Stimulated activated CD8-positive, alpha-beta memory T cell treated with anti-CD3 and anti-CD28 coated beads, Interleukin-12 subunit alpha, Interleukin-12 subunit beta, amount 100 ng/mL, for 1 hour (primary cell): Measurements from ENCODE around the gene CALCOCO2.
A peak's percentile ranks its signal among the peaks of the same experiment; 100 is the strongest.
"Not testable (repeated sequence)": the region's sequence is repeated elsewhere in the genome, so short reads cannot be mapped to it uniquely, and the experiment has no call there.

Experiments
- DNase-seq: peaks from one replicate; pipeline ENCODE4 v3.0.0-alpha.2; 2020; ENCODE audit warnings: low read depth

Gene CALCOCO2, protein sequence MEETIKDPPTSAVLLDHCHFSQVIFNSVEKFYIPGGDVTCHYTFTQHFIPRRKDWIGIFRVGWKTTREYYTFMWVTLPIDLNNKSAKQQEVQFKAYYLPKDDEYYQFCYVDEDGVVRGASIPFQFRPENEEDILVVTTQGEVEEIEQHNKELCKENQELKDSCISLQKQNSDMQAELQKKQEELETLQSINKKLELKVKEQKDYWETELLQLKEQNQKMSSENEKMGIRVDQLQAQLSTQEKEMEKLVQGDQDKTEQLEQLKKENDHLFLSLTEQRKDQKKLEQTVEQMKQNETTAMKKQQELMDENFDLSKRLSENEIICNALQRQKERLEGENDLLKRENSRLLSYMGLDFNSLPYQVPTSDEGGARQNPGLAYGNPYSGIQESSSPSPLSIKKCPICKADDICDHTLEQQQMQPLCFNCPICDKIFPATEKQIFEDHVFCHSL

DNA sequence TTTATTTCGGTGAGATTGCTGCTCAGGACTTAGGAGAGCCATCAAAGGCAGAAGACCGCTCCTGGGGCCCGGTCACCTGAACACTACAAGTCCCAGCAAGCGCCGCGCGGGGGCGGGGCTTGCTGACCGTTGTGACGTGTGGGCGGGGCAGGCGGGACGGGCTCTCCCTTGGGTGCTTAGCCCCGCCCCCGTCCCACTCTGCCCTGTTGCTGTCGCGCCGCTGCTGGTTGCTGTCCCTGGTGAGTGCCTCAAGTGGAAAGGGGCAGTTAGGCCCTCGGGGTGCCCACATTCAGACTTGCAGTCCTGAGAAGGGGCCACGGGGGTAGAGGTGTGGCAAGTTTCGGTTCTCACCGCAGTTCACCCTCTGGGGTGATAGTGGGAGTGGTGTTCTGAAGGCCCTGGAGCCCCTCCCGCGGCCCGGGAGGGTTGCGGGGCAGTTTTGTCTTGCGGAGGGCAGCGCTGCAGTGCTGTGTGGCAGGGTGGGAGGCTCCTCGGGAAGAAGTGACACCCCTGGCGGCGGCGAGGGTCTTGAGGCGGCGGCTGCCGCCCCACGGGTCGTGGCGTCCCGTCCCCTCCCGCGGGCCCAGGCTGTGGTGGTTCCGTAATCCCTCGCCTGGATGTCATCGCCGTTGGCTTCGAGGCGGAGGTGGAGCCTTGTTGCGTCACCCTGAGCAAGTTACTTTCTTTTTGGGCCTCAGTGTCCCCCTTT, at the start of gene CALCOCO2:
Gene CALCOCO2 (plus strand): TSS at position 196 of the 709 bp plus-strand sequence. CDS start 10,673 bp downstream, outside the sequence.
- peak; percentile 79 for DNase-seq

DNA sequence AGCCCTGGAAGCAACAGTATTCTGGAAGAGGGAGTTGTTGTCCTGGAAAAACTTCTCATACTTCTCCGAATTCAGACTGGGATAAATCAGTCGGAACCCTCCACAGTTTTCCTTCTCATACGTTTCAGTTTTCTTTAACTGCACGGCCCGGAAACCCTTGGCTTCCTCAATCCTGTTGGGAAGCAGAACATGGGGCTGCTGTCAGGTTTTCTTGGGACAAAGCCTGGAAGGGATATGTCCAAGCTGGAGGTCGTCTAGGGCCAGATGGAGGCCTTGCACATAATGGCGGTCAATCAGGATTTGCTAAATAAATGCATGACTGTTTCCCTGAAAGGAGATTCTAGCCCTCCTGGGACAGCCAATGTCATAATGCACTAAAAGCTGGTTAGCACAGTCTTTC, 43.0 kb upstream of the CALCOCO2 start:
- DNase-seq = no peak

DNA sequence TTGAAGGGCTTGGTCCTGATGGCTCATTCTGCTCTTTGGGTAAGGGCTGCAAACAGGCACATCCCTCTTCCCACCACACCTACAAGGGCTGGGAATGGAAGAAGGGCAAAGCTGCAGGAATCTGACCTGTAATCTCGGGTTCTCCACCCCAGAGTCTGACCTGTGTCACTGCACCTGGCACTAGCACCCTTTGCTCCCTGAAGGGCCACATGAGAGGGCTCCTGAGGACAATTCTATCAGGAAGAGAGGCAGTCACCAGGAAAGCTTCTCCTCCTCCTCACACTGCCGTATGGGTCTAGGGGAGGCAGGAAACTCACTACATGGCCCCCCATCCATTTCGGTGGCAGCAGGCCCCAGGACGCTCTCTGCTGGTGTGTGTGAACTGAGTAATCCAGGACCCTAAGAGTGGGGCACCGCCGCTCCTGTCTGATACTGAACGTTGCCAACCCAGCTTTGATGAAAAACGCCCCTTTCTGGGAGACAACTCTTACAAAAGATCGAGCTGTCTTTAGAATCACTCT, 40.2 kb upstream of the CALCOCO2 start:
- no peak for DNase-seq

DNA sequence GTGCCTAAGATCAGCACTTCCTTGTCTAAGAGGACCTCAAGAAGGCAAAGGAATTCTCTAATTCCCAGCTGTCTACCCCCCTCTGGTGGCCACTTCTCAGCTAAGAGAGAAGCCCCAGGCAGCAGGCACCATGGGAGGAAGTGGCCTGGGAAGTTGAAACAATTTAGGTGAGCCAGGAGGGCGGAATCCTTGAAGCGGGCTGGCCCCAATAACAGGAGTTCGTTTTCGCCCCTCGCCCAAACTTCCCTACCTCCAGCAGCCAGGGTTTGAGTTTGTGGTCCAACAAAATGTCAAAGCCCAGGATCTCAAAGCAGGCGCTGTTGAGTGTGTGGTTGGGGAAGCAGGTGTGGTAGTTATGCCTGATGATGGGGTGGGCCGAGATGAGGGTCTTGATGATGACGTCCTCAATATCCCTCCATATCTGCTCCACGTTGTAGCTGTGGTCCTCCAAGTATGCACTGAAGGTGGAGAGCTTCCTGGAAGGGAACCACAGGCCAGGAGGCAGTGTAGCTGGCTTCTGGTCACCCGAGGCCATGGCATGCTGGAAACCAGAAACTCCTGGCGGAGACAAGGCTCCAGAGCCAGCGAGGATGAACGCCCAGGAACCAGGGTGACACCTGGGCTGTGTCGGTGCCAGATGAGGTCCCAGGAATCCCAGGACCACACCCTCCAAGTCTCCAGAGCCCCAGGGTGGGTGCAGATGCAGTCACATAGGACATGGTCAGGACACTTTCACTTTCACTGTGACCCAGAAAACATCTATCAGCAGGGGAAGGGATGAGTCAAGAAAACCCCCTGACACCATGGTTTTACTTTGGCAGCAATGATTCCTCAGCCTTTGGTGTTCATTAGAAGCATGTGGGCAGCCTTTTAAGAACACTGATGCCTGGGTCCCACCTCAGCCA, 39.5 kb upstream of the CALCOCO2 start:
- no peak for DNase-seq

DNA sequence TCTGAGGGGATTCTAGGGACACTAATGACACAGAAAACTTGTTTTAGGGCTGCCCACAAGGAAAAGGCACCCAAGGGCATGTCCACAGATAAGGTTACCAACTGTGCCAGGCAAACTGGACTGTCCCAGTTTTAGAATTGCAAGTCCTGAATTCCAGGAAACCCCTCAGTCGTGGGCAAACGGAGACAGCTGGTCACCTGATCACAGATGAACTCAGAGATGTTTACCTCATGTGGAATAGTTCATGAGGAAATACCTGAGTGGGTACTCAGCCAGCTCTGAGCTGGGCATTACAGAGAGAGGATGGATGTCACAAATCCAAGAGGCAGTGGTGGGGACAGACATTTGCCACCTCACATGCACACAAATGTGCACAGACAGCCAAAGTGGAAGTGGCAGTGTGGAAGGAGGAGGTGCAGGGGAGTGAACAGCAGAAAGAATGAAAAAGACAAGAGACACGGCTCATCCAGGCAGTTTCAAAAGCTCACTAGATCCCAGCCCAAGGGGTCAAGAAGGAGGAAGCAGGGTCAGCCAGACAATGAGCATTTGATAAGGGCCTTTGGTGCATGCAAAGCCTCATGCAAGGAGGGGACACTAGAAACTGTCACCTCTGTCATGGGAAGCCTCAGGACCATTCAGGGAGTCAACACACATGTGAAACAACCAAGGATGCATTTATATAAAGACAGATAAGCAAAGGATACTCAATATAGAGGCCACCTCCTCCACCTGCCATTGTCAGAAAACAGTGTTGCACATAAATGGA, 38.6 kb upstream of the CALCOCO2 start:
- no peak for DNase-seq

DNA sequence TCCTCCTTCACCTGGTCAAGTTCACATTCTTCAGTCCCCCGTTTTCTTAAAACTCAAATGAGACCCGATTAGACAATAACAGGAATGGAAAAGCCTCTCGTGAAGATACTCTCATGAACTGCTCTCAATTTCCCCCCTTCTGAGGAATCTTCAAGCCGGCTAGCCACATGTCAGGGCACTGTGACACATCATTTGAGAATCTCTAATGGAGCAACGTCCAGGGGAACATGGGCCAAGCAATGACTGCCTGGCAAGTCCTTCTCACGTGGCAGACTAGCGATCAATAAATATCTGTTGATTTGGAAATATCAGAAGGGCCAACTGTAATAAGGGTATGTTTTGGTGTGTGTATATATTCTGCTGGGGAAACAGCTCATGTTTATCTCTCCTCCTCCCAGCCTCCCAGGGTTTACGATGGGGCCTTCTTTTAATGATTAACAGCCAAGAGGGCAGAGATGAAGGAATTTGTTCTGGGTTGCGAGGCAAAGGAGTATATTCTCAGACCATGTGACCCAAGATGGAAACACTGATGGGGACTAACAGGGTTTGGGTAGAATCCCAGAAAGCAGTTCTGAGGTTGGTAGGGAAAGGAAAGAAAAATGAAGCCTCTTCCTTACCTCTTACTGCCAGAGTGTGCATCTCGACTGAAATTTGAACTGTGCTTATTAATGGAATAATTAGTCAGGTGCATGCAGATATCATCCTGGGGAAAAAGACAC, 35.2 kb upstream of the CALCOCO2 start:
- DNase-seq = no peak

DNA sequence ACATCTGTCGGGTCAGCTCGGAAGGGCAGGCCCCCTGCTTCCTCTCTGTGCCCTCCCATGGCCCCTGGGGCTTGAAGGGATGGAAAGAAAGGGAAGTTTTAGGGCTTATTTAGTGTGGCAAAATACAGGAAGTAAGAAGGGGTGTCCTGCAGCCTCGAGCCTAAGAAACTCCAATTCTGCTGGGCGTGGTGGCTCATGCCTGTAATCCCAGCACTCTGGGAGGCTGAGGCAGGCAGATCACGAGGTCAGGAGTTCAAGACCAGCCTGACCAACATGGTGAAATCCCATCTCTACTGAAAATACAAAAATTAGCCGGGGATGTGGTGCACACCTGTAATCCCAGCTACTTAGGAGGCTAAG, 34.7 kb upstream of the CALCOCO2 start:
- DNase-seq = not testable (repeated sequence)

DNA sequence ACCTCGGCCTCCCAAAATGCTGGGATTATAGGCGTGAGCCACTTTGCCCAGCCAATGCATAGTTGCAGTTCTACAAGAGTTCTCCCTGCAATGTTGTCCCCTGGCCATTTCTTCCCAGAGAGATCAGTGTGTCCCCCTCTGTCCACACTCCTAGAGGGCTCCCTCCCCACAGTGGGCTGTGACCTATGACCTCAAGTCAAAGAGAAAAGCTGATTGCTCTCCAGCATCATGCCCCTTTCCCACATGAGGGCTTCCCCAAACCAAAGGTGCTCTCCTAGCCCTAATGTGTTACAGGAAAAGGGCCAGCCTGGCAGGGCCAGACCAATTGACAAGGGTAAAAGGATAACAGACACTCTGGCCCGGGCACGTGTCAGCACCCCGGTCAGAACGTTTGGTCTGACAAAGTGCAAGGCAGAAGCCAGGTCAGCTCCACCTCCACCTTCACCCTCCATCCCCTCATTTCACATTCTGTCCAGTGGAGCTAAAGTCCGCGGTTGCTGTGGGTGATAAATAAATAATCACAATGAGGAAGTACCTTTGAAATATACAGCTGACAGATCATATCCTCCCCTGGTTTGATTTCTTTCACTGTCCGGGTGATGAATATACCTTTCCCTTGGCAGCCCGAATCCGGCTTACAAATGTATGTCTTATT, 31.6 kb upstream of the CALCOCO2 start:
- DNase-seq = no peak

DNA sequence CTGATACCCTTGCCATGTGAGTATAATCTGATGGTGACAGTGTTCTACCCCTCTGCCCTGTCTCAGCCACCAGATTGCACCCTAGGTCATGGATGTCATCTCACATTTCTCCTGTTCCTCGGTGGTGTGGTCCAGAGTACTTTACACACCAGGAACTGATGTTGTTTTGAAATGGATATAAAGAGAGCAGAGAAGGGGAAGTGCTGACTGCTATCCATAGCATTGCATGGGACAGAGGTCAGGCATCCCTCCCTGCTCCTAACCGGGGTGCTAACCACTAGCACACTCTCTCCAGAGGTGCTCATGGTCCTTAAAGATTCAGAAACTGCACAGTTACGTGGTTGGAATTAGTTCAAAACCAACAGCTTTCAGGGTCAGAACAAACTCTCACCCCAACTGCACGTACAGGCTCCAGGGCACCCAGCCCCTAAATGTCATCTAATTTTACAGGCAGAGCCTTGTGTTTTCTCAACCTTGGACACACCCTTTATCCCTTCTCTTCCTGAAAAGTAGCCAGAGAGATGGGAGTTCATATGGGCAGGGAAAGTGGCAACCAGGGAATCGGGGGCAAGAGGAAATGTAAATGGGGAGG, 30.1 kb upstream of the CALCOCO2 start:
- no peak for DNase-seq

DNA sequence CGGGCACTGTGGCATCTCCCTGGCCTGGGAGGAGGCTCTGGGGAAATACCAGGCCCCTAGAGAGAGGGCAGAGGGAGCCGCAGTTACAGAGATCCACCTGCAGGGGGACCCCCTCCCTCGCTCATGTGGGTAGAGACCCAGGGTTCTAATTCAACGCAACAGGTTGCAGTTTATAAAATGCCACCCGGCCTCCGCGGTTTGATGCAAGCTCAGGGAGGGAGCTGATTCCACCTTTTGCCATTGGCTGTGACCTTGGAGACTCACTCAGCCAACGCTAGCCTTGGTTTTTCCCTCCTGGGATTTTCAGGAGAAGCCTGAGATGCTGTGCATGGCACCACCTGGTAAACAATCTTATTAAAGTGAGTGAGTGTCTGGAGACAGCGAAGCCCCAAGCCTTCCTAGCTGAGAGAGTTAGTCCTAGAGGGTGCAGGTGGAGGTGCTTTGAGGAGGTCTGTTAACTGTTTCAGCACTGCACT, 25.9 kb upstream of the CALCOCO2 start:
- DNase-seq = peak; percentile 39

DNA sequence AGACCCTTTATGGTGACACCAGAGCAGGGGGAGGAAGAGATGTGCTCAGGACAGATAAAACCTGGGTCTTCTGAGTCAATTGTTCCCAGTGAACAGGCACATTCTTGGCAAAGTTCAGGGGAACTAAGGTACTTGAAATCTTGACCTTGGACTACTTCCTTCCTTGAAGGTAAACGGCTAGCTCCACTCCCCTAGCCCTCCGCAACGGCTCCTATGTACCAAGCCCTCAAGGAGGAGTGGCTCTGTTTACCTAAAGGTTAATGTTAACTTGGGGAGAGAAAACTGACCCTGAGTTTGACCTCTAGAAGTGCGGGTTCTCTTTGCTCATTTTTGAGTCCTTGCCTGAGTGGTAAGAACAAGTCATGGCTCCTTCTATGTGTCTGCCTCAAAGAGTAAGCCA, 21.7 kb upstream of the CALCOCO2 start:
- no peak for DNase-seq

DNA sequence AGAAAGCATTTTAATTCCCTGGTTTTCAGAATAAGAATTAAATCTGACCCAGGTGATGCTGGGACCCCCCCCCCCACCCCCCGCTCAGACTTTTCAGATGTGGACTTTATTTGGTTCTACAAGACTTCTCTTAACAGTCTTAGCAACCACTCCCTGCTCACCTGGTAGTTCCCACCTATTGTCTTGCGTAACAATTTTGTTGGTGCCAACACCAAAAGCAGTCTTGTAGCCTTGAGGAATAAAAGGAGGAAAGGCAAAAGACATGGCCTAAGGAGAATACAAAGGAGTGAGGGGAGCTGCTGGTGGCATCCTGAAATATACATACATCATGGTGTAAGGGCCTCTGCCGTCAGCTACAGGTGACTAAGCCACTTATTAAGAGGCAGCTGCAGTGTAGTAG, 18.8 kb upstream of the CALCOCO2 start:
- no peak for DNase-seq

DNA sequence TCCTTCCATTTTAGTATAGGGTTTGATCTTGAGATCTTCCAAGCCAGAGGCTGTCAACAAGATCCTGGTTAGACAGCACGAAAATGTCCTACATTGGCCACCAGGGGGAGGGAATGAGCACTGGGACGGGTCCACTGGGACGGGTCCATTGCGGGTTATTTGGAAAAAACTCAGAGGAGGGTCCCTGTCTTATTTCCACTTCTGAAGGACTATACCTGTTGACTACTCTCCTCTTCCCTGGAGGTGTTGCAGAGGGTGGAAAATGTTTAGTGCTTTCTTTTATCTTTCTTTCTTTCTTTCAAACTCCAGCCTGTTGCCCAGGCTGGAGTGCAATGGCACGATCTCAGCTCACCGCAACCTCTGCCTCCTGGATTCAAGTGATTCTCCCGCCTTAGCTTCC, 16.3 kb upstream of the CALCOCO2 start:
- peak; percentile 49 for DNase-seq

DNA sequence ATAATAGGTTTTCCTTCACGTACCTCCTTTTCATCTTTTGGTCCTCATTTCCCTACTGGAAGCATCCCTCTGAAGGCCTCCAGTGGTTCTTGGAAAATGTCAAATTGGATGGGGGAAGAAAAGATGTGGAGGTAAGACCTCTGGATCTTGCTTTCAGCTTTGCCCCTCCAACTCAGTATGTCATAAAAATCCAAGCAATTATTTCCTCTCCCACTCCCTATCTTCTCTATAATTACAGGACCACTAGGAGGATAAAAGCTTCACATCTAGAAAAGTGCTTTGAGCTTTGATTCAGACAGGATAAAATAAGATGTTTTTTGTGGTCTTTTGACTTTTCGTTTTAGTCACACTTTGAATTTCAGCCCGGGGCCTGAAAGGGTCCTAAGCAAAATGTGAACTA, 15.5 kb upstream of the CALCOCO2 start:
- DNase-seq = no peak

DNA sequence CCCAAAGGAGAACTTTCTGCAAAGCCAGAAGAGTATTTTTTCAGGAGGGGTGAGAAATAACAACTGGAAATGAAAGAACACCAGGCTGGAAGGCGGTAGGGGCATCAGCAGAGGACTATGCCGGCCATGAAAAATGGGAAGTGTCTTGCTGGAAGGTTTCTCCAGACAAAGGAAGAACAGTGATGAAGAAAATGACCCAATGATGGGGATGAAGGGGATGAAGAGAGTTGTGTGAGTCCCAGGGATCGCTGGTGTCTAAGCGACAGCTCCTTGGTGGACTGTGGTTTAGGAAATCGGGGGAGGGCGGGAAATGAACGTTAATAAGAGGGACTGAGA, 14.4 kb upstream of the CALCOCO2 start:
- no peak for DNase-seq

DNA sequence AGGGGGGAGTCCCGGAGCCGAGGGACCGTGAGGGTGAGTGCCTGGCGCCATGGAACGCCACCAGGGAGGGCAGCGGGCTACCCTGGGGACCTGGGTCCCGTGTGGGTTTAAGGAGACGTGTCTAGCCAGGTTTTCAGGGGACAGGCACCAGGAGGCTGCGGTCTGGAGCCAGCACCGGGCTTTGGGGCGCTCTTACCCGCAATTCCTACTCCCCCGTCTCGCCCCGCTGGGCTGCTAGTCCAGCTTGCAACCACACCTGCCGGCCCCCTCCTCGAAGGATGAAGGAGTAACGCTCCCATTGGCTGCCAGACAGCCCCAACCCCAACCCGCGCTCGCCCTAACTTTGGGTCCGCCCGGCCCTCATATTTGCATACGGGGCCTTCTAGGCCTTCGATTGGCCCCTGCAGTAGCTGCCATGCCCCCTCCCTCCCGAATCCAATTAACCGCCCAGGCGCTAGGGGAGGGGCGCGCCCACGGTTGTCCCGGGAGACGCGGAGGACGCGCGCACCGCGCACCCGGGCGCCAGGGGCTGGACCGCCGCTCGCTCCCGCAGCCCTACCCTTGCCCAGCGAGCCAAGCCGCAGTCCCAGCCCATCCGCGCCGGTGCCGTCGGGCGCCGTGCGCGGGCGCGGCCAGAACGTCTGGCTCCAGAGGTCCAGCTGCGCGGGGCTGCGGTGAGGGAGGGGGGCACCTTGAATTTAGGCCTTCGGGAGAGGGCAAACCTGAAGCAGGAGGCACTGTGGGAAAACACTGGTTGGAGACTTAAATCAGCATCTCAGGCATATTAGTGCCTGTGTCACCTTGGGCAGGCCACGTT, 13.9 kb upstream of the CALCOCO2 start, which contains the start of gene TTLL6:
Gene TTLL6 (minus strand): TSS at position 456 of the 817 bp plus-strand sequence. CDS start 157 bp downstream, at position 299.
- DNase-seq = peak; percentile 47

DNA sequence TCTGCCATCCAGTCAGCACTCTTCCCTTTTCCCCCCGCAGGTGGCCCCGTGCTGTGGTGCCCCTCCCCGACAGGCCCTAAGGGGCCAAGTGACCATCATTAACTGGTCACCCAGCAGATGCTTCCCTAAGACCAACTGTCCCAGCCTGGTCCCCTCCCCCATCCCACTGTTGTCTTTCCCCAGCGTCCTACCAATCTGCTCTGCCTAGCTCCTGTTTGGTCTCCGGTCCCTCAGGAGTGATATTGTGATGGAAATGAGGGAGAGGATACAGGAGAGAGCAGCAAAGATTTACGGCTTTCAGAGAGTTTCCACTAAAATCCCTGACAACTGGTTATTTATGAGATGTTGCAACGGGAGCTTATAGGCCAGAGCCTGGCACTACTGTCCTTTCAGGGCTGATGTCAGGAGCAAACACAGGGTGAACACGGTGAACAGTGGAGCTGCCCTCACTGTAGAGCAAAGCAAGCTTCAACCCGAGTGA, 12.4 kb upstream of the CALCOCO2 start:
- no peak for DNase-seq

DNA sequence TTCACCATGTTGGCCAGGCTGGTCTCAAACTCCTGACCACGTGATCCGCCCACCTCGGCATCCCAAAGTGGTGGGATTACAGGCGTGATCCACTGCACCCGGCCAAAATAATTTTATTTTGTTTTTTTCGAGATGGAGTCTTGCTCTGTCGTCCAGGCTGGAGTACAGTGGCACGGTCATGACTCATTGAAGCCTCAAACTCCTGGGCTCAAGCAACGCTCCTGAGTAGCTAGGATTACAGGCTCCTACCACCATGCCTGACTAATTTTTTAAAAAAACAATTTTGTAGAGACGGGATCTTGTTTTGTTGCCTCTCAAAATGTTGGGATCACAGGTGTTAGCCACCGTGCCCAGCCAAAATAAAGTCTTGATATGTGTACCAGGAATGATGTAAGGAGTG, 11.4 kb upstream of the CALCOCO2 start:
- no peak for DNase-seq

DNA sequence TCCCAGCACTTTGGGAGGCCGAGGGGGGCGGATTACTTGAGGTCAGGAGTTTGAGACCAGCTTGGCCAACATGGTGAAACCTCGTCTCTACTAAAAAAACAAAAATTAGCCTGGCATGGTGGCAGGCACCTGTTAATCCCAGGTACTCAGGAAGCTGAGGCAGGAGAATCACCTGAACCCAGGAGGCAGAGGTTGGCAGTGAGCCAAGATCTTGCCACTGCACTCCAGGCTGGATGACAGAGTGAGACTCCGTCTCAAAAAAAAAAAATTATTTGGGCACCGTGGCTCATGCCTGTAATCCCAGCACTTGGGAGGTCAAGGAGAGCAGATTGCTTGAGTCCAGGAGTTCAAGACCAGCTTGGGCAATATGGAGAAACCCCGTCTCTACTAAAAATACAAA, 9.9 kb upstream of the CALCOCO2 start:
- not testable (repeated sequence) for DNase-seq
